Effector memory CD4-positive, alpha-beta T cell (primary cell): ENCODE results near the gene POLA2.
A peak's percentile ranks its signal among the peaks of the same experiment; 100 is the strongest.
"Not testable (repeated sequence)": the region's sequence is repeated elsewhere in the genome, so short reads cannot be mapped to it uniquely, and the experiment has no call there.

Experiments used
- DNase-seq, 3 donors: peaks; one replicate each; pipeline ENCODE4 v3.0.0-alpha.2; 2020
- H3K27ac ChIP-seq: 2 replicates; pipeline ENCODE4 v1.7.0; 2013; ENCODE audit warnings: mild to moderate bottlenecking, low read length, moderate library complexity; ENCODE audit not compliant: insufficient read depth, poor library complexity, severe bottlenecking
- H3K27me3 ChIP-seq: replicated peaks from 2 replicates; pipeline ENCODE4 v1.7.0; 2013; ENCODE audit warnings: mild to moderate bottlenecking, low read length; ENCODE audit not compliant: insufficient read depth, control insufficient read depth, poor library complexity, severe bottlenecking
- H3K36me3 ChIP-seq: 2 replicates; pipeline ENCODE4 v1.7.0; 2013; ENCODE audit warnings: mild to moderate bottlenecking, low read length, moderate library complexity; ENCODE audit not compliant: control insufficient read depth, insufficient read depth
- H3K4me1 ChIP-seq: 2 replicates; pipeline ENCODE4 v1.7.0; 2013; ENCODE audit warnings: low read length, mild to moderate bottlenecking; ENCODE audit not compliant: control insufficient read depth, insufficient read depth, poor library complexity, severe bottlenecking
- H3K4me3 ChIP-seq: 2 replicates; pipeline ENCODE4 v1.7.0; 2013; ENCODE audit warnings: low read length, low read depth, mild to moderate bottlenecking; ENCODE audit not compliant: insufficient read depth, poor library complexity, severe bottlenecking
- H3K9me3 ChIP-seq: 2 replicates; pipeline ENCODE4 v1.7.0; 2013; ENCODE audit warnings: mild to moderate bottlenecking, low read length, moderate library complexity; ENCODE audit not compliant: control insufficient read depth

The POLA2 gene

GRCh38 chr11:65329478-65329877 lies 67.7 kb downstream of the POLA2 start:
- no peaks in the 10 kb centered on the region for H3K27me3 ChIP-seq
- H3K27ac ChIP-seq: no peak overlapping the region
- H3K4me1 ChIP-seq: peaks cover 2% of the 10 kb centered on the region
- H3K4me3 ChIP-seq: no peak overlapping the region
- no peaks in the 10 kb centered on the region for H3K36me3 ChIP-seq
- H3K9me3 ChIP-seq: no peaks in the 10 kb centered on the region
- DNase-seq: no peak

DNA sequence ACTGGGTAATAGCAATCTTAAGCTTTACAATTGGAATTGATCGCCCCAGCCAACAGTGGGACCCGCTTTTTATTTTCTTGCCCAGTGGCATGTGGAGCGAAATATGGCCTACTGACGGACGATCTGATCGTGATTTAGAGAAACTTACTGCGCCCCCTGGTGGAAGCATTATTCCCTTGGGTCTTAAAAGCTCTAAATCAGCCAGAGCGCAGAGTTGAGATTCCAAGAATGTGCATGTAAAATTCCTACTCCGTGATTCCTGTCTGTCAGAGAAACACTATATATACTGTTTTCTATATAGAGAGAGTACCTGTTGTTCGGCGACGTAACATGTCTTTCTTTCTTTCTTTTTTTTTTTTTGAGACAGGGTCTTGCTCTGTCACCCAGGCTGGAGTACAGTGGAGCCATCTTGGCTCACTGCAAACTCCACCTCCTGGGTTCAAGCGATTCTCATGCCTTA lies 68.2 kb downstream of the POLA2 start:
- Histone ChIP-seq H3K36me3 (no peaks in the 10 kb centered on the region), H3K4me1 (peaks cover 7% of the 10 kb centered on the region), H3K27me3 (no peaks in the 10 kb centered on the region), H3K9me3 (no peaks in the 10 kb centered on the region), H3K4me3 (no peak overlapping the region), H3K27ac (no peak overlapping the region)
- peak; percentile 46 to 78 (median 62) for DNase-seq

DNA sequence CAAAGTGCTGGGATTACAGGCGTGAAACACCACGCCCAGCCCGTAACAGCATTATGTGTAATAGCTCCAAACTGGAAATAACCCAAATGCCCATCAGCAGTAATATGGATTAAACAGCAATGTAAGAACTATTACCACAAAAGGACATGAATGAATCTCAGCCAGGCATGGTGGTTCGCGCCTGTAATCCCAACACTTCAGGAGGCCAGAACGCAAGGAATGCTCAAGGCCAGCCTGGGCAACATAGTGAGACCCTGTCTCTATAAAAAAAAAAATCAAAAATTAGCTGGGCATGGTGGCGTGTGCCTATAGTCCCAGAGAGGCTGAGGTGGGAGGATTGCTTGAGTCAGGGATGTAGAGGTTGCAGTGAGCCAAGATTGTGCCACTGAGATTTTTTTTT lies 68.8 kb downstream of the POLA2 start:
- DNase-seq: no peak
- Histone ChIP-seq H3K27me3 (no peaks in the 10 kb centered on the region), H3K4me1 (peaks cover 13% of the 10 kb centered on the region), H3K9me3 (no peaks in the 10 kb centered on the region), H3K27ac (no peak overlapping the region), H3K36me3 (no peaks in the 10 kb centered on the region), H3K4me3 (no peak overlapping the region)

GRCh38 chr11:65332591-65332990 lies 70.8 kb downstream of the POLA2 start:
- H3K36me3 ChIP-seq, H3K27me3 ChIP-seq, DNase-seq, H3K4me3 ChIP-seq, H3K27ac ChIP-seq, H3K9me3 ChIP-seq: not testable (repeated sequence)
- H3K4me1 ChIP-seq: peaks cover 14% of the 10 kb centered on the region

DNA sequence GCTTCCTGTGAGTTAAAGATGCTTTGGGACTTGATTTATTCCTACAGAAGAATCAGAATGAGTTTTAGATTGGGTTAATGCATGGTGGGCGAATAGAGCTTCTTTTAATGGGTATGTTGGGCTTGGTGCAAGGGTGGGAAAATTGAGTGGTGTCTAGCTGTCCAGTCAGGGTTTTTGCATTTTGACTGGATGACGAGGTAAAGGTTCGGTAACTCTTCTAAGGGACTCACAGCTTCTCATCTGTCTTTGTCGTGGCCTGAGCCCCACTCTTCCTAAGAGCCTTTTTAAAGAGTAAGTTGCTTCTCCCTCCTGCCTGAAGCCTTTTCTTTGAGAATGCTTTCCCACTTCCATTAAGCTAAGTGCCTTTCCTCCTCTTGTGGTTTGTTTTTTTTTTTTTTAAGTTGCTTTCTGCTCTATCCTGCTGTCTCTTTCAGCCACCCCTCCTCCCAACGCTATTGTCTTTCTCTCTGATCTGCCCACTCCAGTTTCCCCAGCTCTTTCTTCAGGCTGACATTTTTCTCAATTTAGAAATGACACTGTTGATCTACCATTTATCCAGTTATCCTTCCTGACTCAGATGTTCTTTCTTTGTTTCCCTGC lies 73.0 kb downstream of the POLA2 start:
- H3K4me3 ChIP-seq: peak overlapping the region; percentile 98
- no peaks in the 10 kb centered on the region for H3K9me3 ChIP-seq
- no peak for DNase-seq
- H3K27ac ChIP-seq: peak overlapping the region; percentile 86
- H3K36me3 ChIP-seq: peaks cover 3% of the 10 kb centered on the region
- peaks cover 14% of the 10 kb centered on the region for H3K4me1 ChIP-seq
- no peaks in the 10 kb centered on the region for H3K27me3 ChIP-seq

DNA sequence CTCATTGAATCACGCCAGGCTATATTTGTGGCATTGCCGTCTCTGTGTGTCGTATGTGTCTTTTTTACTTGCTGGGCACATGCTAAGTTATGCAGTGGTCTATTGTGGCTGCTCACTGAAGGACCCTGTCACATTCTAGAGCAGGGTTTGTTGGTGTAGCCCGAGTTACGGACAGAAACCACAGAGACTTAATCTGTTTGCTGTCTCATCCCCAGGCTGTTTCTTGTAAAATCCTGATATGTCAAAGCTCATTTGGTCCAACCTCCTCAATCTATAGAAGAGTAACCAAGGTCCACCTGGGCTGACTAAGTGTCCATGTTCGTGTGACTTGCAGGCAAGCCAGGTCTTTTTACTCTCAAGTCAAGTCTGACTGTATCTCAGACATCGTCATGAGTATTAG lies 76.9 kb downstream of the POLA2 start:
- no peaks in the 10 kb centered on the region for H3K9me3 ChIP-seq
- no peak overlapping the region for H3K4me3 ChIP-seq
- H3K4me1 ChIP-seq: peaks cover 14% of the 10 kb centered on the region
- no peak overlapping the region for H3K27ac ChIP-seq
- DNase-seq: no peak
- H3K27me3 ChIP-seq: no peaks in the 10 kb centered on the region
- peaks cover 39% of the 10 kb centered on the region for H3K36me3 ChIP-seq

GRCh38 chr11:65340226-65340625 lies 78.5 kb downstream of the POLA2 start:
- no peaks in the 10 kb centered on the region for H3K27me3 ChIP-seq
- peaks cover 54% of the 10 kb centered on the region for H3K36me3 ChIP-seq
- H3K4me1 ChIP-seq: peaks cover 4% of the 10 kb centered on the region
- H3K27ac ChIP-seq: no peak overlapping the region
- no peak overlapping the region for H3K4me3 ChIP-seq
- no peaks in the 10 kb centered on the region for H3K9me3 ChIP-seq
- no peak for DNase-seq

DNA sequence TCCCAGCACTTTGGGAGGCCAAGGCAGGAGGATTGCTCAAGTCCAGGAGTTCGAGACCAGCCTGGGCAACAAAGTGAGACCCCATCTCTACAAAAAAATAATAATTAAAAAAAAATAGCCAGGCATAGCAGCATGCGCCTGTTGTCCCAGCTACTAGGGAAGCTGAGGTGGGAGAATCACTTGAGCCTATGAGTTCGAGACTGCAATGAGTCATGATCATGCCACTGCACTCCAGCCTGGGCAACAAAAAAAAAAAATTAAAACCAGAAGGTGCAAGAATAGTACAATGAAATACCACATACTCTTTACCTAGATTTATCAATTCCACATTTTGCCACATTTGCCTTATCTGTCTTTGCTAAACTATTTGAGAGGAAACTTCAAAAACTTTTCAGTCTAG lies 80.1 kb downstream of the POLA2 start:
- no peaks in the 10 kb centered on the region for H3K4me1 ChIP-seq
- H3K9me3 ChIP-seq: no peaks in the 10 kb centered on the region
- no peaks in the 10 kb centered on the region for H3K27me3 ChIP-seq
- H3K36me3 ChIP-seq: peaks cover 70% of the 10 kb centered on the region
- H3K27ac ChIP-seq: no peak overlapping the region
- no peak overlapping the region for H3K4me3 ChIP-seq
- DNase-seq: no peak
